GM23338 (cell line): ENCODE data around the gene FCRL3.
"Not testable (repeated sequence)": the region's sequence is repeated elsewhere in the genome, so short reads cannot be mapped to it uniquely, and the experiment has no call there.

Experiments
- CTCF ChIP-seq, 2 experiments: fragments of 200-600 bp in 1 of 2; sonication (generic) in 1 of 2; conservative IDR thresholded peaks; 2 replicates each; pipeline versions ENCODE4 v1.5.1 to v1.6.1; 2016 to 2017; ENCODE audit warnings: antibody characterized with exemption in 2 of 2, low read depth in 2 of 2, mild to moderate bottlenecking in 2 of 2, moderate library complexity in 1 of 2
- EZH2 ChIP-seq: fragments of 200-600 bp; sonication (generic); IDR thresholded peaks from one replicate; pipeline ENCODE4 v1.8.0; 2017; ENCODE audit warnings: antibody characterized with exemption, mild to moderate bottlenecking, low read depth; ENCODE audit not compliant: unreplicated experiment
- POLR2AphosphoS5 ChIP-seq: IDR thresholded peaks from 2 replicates; pipeline ENCODE4 v1.6.1; 2016; ENCODE audit warnings: antibody characterized with exemption, low read depth
- REST ChIP-seq: IDR thresholded peaks from one replicate; pipeline ENCODE4 v1.6.1; 2018; ENCODE audit warnings: antibody characterized with exemption; ENCODE audit not compliant: unreplicated experiment

- not testable (repeated sequence) for TF ChIP-seq CTCF (conservative IDR thresholded peaks at IDR 0.05; ENCODE audit: low read depth in 2 of 2); POLR2AphosphoS5; REST; EZH2
These were observed 35.4 kb upstream of the FCRL3 start for GRCh38 chr1:157735991-157736390.
